Brain pericyte (primary cell): ENCODE measurements around the gene SLC4A5.

Source experiments
- DNase-seq: peaks from one replicate; pipeline ENCODE4 v3.0.0-alpha.2; 2012; ENCODE audit warnings: low read depth, low spot score

The SLC4A5 gene

GRCh38 chr2:74278176-74278575 lies 65.0 kb downstream of the SLC4A5 start:
- no peak for DNase-seq

GRCh38 chr2:74275228-74275627 lies 68.0 kb downstream of the SLC4A5 start:
- no peak for DNase-seq

- no peak for DNase-seq
These were observed 73.5 kb downstream of the SLC4A5 start for GRCh38 chr2:74269667-74270066.

GRCh38 chr2:74267068-74267467 lies 76.1 kb downstream of the SLC4A5 start:
- DNase-seq = no peak

GRCh38 chr2:74264281-74264680 lies 78.9 kb downstream of the SLC4A5 start:
- no peak for DNase-seq

- no peak for DNase-seq
These were observed 80.5 kb downstream of the SLC4A5 start for GRCh38 chr2:74262681-74263080.

GRCh38 chr2:74261204-74261864 lies 81.9 kb downstream of the SLC4A5 start:
- DNase-seq = no peak

GRCh38 chr2:74260495-74260894 lies 82.7 kb downstream of the SLC4A5 start:
- DNase-seq = no peak

GRCh38 chr2:74259733-74260132 lies 83.5 kb downstream of the SLC4A5 start:
- no peak for DNase-seq

GRCh38 chr2:74259191-74259590 lies 84.0 kb downstream of the SLC4A5 start:
- no peak for DNase-seq

- no peak for DNase-seq
These were observed 87.5 kb downstream of the SLC4A5 start for GRCh38 chr2:74255660-74256213.

- no peak for DNase-seq
These were observed 89.3 kb downstream of the SLC4A5 start for GRCh38 chr2:74253971-74254310.

- DNase-seq = no peak
These were observed 89.8 kb downstream of the SLC4A5 start for GRCh38 chr2:74253306-74253970.

GRCh38 chr2:74252862-74253261 lies 90.4 kb downstream of the SLC4A5 start:
- DNase-seq = no peak

- DNase-seq = no peak
These were observed 91.2 kb downstream of the SLC4A5 start for GRCh38 chr2:74252036-74252435.

- DNase-seq = no peak
These were observed 93.0 kb downstream of the SLC4A5 start for GRCh38 chr2:74250189-74250631.

- DNase-seq = no peak
These were observed 93.7 kb downstream of the SLC4A5 start for GRCh38 chr2:74249406-74250122.

- DNase-seq = no peak
These were observed 96.6 kb downstream of the SLC4A5 start for GRCh38 chr2:74246496-74247195.

- DNase-seq = no peak
These were observed 98.9 kb downstream of the SLC4A5 start for GRCh38 chr2:74244286-74244685.

- no peak for DNase-seq
These were observed 100.7 kb downstream of the SLC4A5 start for GRCh38 chr2:74242354-74243071.

GRCh38 chr2:74239346-74239745 lies 103.9 kb downstream of the SLC4A5 start:
- no peak for DNase-seq
